IMR-90 (cell line): ENCODE data around the gene IL4R. TPM values are rescaled to one million over a fixed set of nuclear protein-coding genes. Genes with fewer than 3 reads are reported as not detected.

Experiments
- ATAC-seq: fragments of 200-7000 bp; cut with Tn5 transposase; 2 replicates; pipeline ENCODE4 v1.9.1; 2020; ENCODE audit warnings: low read depth, mild to moderate bottlenecking, moderate library complexity
- BruUV-seq: library from RNA; stranded (reverse); fragments of 400-500 nt; replicated peaks from 2 replicates; lab custom pipeline; 2021; lab: Mats Ljungman, UMichigan
- CTCF ChIA-PET: fragments of 300-600 bp; formaldehyde crosslinking; extraction: SDS; loops from one replicate; lab custom pipeline; 2021; ENCODE audit warnings: antibody characterized with exemption; lab: Yijun Ruan, JAX
- POLR2A ChIA-PET: fragments of 300-600 bp; sonication (Branson Sonifier 250); formaldehyde crosslinking; loops from one replicate; lab custom pipeline; 2022; ENCODE audit warnings: antibody characterized with exemption; ENCODE audit not compliant: unreplicated experiment; lab: Charles Lee
- DNase-seq: peaks from one replicate; pipeline ENCODE4 v3.0.0; 2013
- H2AFZ ChIP-seq: replicated peaks from 2 replicates; pipeline ENCODE3; 2013; ENCODE audit warnings: low read length, mild to moderate bottlenecking; ENCODE audit not compliant: poor library complexity
- H2AK5ac ChIP-seq: 2 replicates; pipeline ENCODE4 v1.6.1; 2013; ENCODE audit warnings: low read depth, low read length, inconsistent platforms
- H2AK9ac ChIP-seq: replicated peaks from 2 replicates; pipeline ENCODE3; 2013; ENCODE audit warnings: mild to moderate bottlenecking, low read depth, low read length, moderate library complexity; ENCODE audit not compliant: poor library complexity
- H2BK120ac ChIP-seq: 2 replicates; pipeline ENCODE4 v1.6.1; 2013; ENCODE audit warnings: low read depth, low read length, inconsistent platforms
- H2BK15ac ChIP-seq: 3 replicates; pipeline ENCODE4 v1.6.1; 2013; ENCODE audit warnings: low read depth, low read length, inconsistent platforms
- H2BK20ac ChIP-seq: 2 replicates; pipeline ENCODE4 v1.6.1; 2013; ENCODE audit warnings: low read depth, mild to moderate bottlenecking, inconsistent platforms, low read length, moderate library complexity
- H2BK5ac ChIP-seq: 2 replicates; pipeline ENCODE4 v1.6.1; 2013; ENCODE audit warnings: mild to moderate bottlenecking, low read depth, low read length, inconsistent platforms; ENCODE audit not compliant: poor library complexity, severe bottlenecking
- H3K14ac ChIP-seq: replicated peaks from 2 replicates; pipeline ENCODE4 v1.6.1; 2013; ENCODE audit warnings: low read depth, low read length, inconsistent platforms
- H3K18ac ChIP-seq: 2 replicates; pipeline ENCODE4 v1.6.1; 2013; ENCODE audit warnings: low read depth, low read length, control low read depth
- H3K23ac ChIP-seq: 2 replicates; pipeline ENCODE4 v1.6.1; 2013; ENCODE audit warnings: low read depth, low read length, inconsistent platforms
- H3K27ac ChIP-seq: 2 replicates; pipeline ENCODE4 v1.5.1; 2013; ENCODE audit warnings: mild to moderate bottlenecking, control low read depth, low read length; ENCODE audit not compliant: insufficient read depth
- H3K27me3 ChIP-seq: 2 replicates; pipeline ENCODE4 v1.6.1; 2013; ENCODE audit warnings: low read length; ENCODE audit not compliant: control insufficient read depth, insufficient read depth
- H3K36me3 ChIP-seq: 2 replicates; pipeline ENCODE4 v1.6.1; 2013; ENCODE audit warnings: low read length, mixed read lengths; ENCODE audit not compliant: control insufficient read depth, insufficient read depth
- H3K4ac ChIP-seq: 2 replicates; pipeline ENCODE4 v1.6.1; 2013; ENCODE audit warnings: low read depth, low read length, inconsistent platforms
- H3K4me1 ChIP-seq: 2 replicates; pipeline ENCODE4 v1.6.1; 2013; ENCODE audit warnings: low read length, mixed read lengths; ENCODE audit not compliant: control insufficient read depth, insufficient read depth
- H3K4me2 ChIP-seq: 2 replicates; pipeline ENCODE4 v1.6.1; 2013; ENCODE audit warnings: low read depth, mild to moderate bottlenecking, control low read depth, low read length, moderate library complexity
- H3K4me3 ChIP-seq: 2 replicates; pipeline ENCODE4 v1.5.1; 2013; ENCODE audit warnings: low read depth, mild to moderate bottlenecking, control low read depth, low read length, moderate library complexity; ENCODE audit not compliant: insufficient read depth
- H3K56ac ChIP-seq: 2 replicates; pipeline ENCODE4 v1.6.1; 2013; ENCODE audit warnings: low read length, inconsistent platforms; ENCODE audit not compliant: insufficient read depth; ENCODE audit errors: extremely low read depth
- H3K79me1 ChIP-seq, 2 experiments: 2 replicates each; pipeline ENCODE4 v1.6.1; 2013; ENCODE audit warnings: low read length in 2 of 2, inconsistent platforms in 1 of 2, low read depth in 1 of 2
- H3K9ac ChIP-seq: 2 replicates; pipeline ENCODE4 v1.6.1; 2013; ENCODE audit warnings: low read depth, low read length, control low read depth
- H3K9me1 ChIP-seq: 2 replicates; pipeline ENCODE4 v1.6.1; 2013; ENCODE audit warnings: low read length, inconsistent platforms; ENCODE audit not compliant: insufficient read depth
- H3K9me3 ChIP-seq: 2 replicates; pipeline ENCODE4 v1.6.1; 2013; ENCODE audit warnings: low read length; ENCODE audit not compliant: control insufficient read depth, insufficient read depth
- H4K20me1 ChIP-seq: 2 replicates; pipeline ENCODE4 v1.6.1; 2013; ENCODE audit warnings: low read length, inconsistent platforms; ENCODE audit not compliant: insufficient read depth
- H4K5ac ChIP-seq: 2 replicates; pipeline ENCODE4 v1.6.1; 2013; ENCODE audit warnings: mild to moderate bottlenecking, low read depth, low read length, control low read depth
- H4K8ac ChIP-seq, 2 experiments: 2 replicates each; pipeline ENCODE4 v1.6.1; 2013; ENCODE audit warnings: low read depth in 2 of 2, low read length in 2 of 2, control low read depth in 1 of 2, inconsistent platforms in 1 of 2
- H4K91ac ChIP-seq: 2 replicates; pipeline ENCODE4 v1.6.1; 2013; ENCODE audit warnings: low read depth, low read length, inconsistent platforms; ENCODE audit not compliant: insufficient read depth
- BHLHE40 ChIP-seq: fragments of 150-350 bp; IDR thresholded peaks from 2 replicates; pipeline ENCODE4 v1.6.1; 2016; ENCODE audit warnings: mild to moderate bottlenecking, low read depth, low read length
- CEBPB ChIP-seq: IDR thresholded peaks from 2 replicates; pipeline ENCODE4 v1.6.1; 2012; ENCODE audit warnings: low read depth, low read length, improper control_type of control experiment
- CHD1 ChIP-seq: IDR thresholded peaks from 2 replicates; pipeline ENCODE4 v1.6.1; 2012; ENCODE audit warnings: low read depth, low read length, improper control_type of control experiment
- FOS ChIP-seq: fragments of 150-350 bp; IDR thresholded peaks from 2 replicates; pipeline ENCODE4 v1.6.1; 2016; ENCODE audit warnings: low read depth, low read length
- MAFK ChIP-seq: IDR thresholded peaks from 2 replicates; pipeline ENCODE4 v1.6.1; 2012; ENCODE audit warnings: low read depth, low read length, improper control_type of control experiment
- MAZ ChIP-seq: IDR thresholded peaks from 2 replicates; pipeline ENCODE4 v1.6.1; 2012; ENCODE audit warnings: low read depth, mild to moderate bottlenecking, low read length, improper control_type of control experiment, moderate library complexity, borderline replicate concordance
- MXI1 ChIP-seq: IDR thresholded peaks from 2 replicates; pipeline ENCODE4 v1.6.1; 2012; ENCODE audit warnings: low read depth, mild to moderate bottlenecking, low read length, moderate library complexity, borderline replicate concordance
- NFE2L2 ChIP-seq: fragments of 150-350 bp; IDR thresholded peaks from 2 replicates; pipeline ENCODE4 v1.6.1; 2016; ENCODE audit warnings: low read depth, mild to moderate bottlenecking, low read length
- POLR2A ChIP-seq: IDR thresholded peaks from 2 replicates; pipeline ENCODE4 v1.6.1; 2012; ENCODE audit warnings: mild to moderate bottlenecking, low read depth, low read length
- RAD21 ChIP-seq: IDR thresholded peaks from 2 replicates; pipeline ENCODE4 v1.6.1; 2012; ENCODE audit warnings: low read length, improper control_type of control experiment
- RCOR1 ChIP-seq: IDR thresholded peaks from 2 replicates; pipeline ENCODE4 v1.6.1; 2012; ENCODE audit warnings: mild to moderate bottlenecking, low read length, improper control_type of control experiment; ENCODE audit not compliant: insufficient replicate concordance
- RFX5 ChIP-seq: IDR thresholded peaks from 2 replicates; pipeline ENCODE4 v1.8.0; 2012; ENCODE audit warnings: low read depth, mild to moderate bottlenecking, low read length, moderate library complexity
- SMC3 ChIP-seq: fragments of 150-350 bp; IDR thresholded peaks from 2 replicates; pipeline ENCODE4 v1.6.1; 2016; ENCODE audit warnings: low read depth, mild to moderate bottlenecking, antibody characterized with exemption, low read length, moderate library complexity
- dilution Hi-C: fragments of 300-500 bp; cut with HindIII; formaldehyde crosslinking; loops from one replicate; pipeline ENCODE4 v1.14.3; 2018; ENCODE audit warnings: low sequenced_read_pairs; ENCODE audit not compliant: unreplicated experiment
- in situ Hi-C: fragments of 300-500 bp; cut with MboI; formaldehyde crosslinking; loops from 3 replicates; pipeline ENCODE4 v1.14.3; 2019; ENCODE audit warnings: low sequenced_read_pairs, inconsistent platforms, mixed read lengths
- intact Hi-C: fragments of 100-400 bp; cut with micrococcal nuclease; formaldehyde crosslinking; loops from 2 replicates; pipeline ENCODE4 v1.10.0; 2022
- polyA plus RNA-seq, 3 experiments: library from polyadenylated mRNA; depleted of rRNA; stranded (reverse); fragments of >200 nt; gene quantifications; 2 replicates each; pipeline ENCODE4 v1.2.3, GENCODE V29; 2012; ENCODE audit warnings: low replicate concordance in 1 of 3
- total RNA-seq: library from RNA; depleted of rRNA; stranded (reverse); fragments of >200 nt; gene quantifications from 2 replicates; pipeline ENCODE4 v1.2.3, GENCODE V29; 2012
- TF ChIP-seq, protein P1 (sequence below): fragments of 150-350 bp; IDR thresholded peaks from 2 replicates; pipeline ENCODE4 v1.6.1; 2017; ENCODE audit warnings: mild to moderate bottlenecking, antibody characterized with exemption, low read length, low read depth
- TF ChIP-seq, protein P2 (sequence below): fragments of 150-350 bp; IDR thresholded peaks from 2 replicates; pipeline ENCODE4 v1.6.1; 2016; ENCODE audit warnings: low read depth, mild to moderate bottlenecking, low read length, moderate library complexity, borderline replicate concordance
- TF ChIP-seq, protein P3 (sequence below): conservative IDR thresholded peaks from 2 replicates; pipeline ENCODE4 v1.5.1; 2012; ENCODE audit warnings: mild to moderate bottlenecking, low read depth, low read length, improper control_type of control experiment

IL4R gene
- total and polyA plus RNA-seq, 2 of the 4 experiments (the other 2 are of a cell fraction), result 6.3 to 18.7 TPM

DNA sequence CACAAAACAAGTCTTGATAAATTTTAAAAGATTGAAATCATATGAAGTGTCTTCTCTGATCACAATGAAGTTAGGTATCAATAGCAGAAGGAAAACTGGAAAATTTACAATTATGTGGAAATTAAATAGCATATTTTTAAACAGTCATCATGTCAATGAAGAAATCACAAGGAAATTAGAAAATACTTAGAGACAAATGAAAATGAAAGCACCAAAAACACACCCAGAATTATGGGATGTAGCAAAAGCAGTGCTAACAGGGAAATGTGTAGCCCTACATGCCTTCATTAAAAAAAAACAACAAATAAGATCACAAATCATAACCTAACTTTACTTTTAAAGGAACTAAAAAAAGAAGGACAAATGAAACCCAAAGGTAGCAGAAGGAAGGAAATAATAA is 80.7 kb downstream of the IL4R start:
- ATAC-seq (no peak), DNase-seq (no peak)
- no peak overlapping the region for H3K27ac ChIP-seq
- H3K27me3 ChIP-seq, result no peaks in the 10 kb centered on the region
- no peak overlapping the region for H2BK120ac ChIP-seq
- ChIA-PET POLR2A (no interaction called here), CTCF (no interaction called here)
- H2BK15ac ChIP-seq, result no peak overlapping the region
- no peak overlapping the region for H3K18ac ChIP-seq
- H2BK20ac ChIP-seq, result no peak overlapping the region
- H2AK5ac ChIP-seq, result no peak overlapping the region
- no peak overlapping the region for H3K56ac ChIP-seq
- no peaks in the 10 kb centered on the region for H4K20me1 ChIP-seq
- no peak overlapping the region for H3K4me2 ChIP-seq
- no peaks in the 10 kb centered on the region for H3K4me1 ChIP-seq
- no peaks in the 10 kb centered on the region for H3K36me3 ChIP-seq
- in situ Hi-C loops, result loop anchor here (25.0 kb wide), 1 partner anchor 1557 kb away; no protein-coding TSS in a partner anchor
- H4K5ac ChIP-seq, result no peak overlapping the region
- H4K91ac ChIP-seq, result no peak overlapping the region
- TF ChIP-seq RCOR1 (no peak), RAD21 (no peak), SMC3 (no peak), MXI1 (no peak), RFX5 (no peak), MAZ (no peak), BHLHE40 (no peak), MAFK (no peak), NFE2L2 (no peak), POLR2A (no peak), CHD1 (no peak), CEBPB (no peak), FOS (no peak)
- TF ChIP-seq, protein P1, sequence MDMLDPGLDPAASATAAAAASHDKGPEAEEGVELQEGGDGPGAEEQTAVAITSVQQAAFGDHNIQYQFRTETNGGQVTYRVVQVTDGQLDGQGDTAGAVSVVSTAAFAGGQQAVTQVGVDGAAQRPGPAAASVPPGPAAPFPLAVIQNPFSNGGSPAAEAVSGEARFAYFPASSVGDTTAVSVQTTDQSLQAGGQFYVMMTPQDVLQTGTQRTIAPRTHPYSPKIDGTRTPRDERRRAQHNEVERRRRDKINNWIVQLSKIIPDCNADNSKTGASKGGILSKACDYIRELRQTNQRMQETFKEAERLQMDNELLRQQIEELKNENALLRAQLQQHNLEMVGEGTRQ, result no peak
- TF ChIP-seq, protein P2, sequence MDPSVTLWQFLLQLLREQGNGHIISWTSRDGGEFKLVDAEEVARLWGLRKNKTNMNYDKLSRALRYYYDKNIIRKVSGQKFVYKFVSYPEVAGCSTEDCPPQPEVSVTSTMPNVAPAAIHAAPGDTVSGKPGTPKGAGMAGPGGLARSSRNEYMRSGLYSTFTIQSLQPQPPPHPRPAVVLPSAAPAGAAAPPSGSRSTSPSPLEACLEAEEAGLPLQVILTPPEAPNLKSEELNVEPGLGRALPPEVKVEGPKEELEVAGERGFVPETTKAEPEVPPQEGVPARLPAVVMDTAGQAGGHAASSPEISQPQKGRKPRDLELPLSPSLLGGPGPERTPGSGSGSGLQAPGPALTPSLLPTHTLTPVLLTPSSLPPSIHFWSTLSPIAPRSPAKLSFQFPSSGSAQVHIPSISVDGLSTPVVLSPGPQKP, result no peak
- TF ChIP-seq, protein P3, sequence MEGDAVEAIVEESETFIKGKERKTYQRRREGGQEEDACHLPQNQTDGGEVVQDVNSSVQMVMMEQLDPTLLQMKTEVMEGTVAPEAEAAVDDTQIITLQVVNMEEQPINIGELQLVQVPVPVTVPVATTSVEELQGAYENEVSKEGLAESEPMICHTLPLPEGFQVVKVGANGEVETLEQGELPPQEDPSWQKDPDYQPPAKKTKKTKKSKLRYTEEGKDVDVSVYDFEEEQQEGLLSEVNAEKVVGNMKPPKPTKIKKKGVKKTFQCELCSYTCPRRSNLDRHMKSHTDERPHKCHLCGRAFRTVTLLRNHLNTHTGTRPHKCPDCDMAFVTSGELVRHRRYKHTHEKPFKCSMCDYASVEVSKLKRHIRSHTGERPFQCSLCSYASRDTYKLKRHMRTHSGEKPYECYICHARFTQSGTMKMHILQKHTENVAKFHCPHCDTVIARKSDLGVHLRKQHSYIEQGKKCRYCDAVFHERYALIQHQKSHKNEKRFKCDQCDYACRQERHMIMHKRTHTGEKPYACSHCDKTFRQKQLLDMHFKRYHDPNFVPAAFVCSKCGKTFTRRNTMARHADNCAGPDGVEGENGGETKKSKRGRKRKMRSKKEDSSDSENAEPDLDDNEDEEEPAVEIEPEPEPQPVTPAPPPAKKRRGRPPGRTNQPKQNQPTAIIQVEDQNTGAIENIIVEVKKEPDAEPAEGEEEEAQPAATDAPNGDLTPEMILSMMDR, result no peak
- no peak overlapping the region for H4K8ac ChIP-seq
- H3K14ac ChIP-seq, result no peak overlapping the region
- no peaks in the 10 kb centered on the region for H3K9me3 ChIP-seq
- no peak overlapping the region for H2AK9ac ChIP-seq
- BruUV-seq, result no TSS peak
- H3K9ac ChIP-seq, result no peak overlapping the region
- intact Hi-C loops, result no loop called here
- no peak overlapping the region for H2BK5ac ChIP-seq
- dilution Hi-C loops, result no loop called here
- no peak overlapping the region for H3K23ac ChIP-seq
- H2AFZ ChIP-seq, result no peak overlapping the region
- no peaks in the 10 kb centered on the region for H3K79me1 ChIP-seq
- H3K9me1 ChIP-seq, result no peaks in the 10 kb centered on the region
- H3K4ac ChIP-seq, result no peak overlapping the region
- no peak overlapping the region for H3K4me3 ChIP-seq
